H9 (cell line): ENCODE measurements around the gene SIGLEC9. TPM values are rescaled to one million over a fixed set of nuclear protein-coding genes. Genes with fewer than 3 reads are reported as not detected.

Experiments used
- DNase-seq: peaks from one replicate; pipeline ENCODE4 v3.0.0-alpha.2; 2017
- H2AFZ ChIP-seq: one replicate; pipeline ENCODE4 v1.6.1; 2013; ENCODE audit warnings: mild to moderate bottlenecking, low read length, control low read depth, moderate library complexity
- H2AK5ac ChIP-seq: 2 replicates; pipeline ENCODE4 v1.6.1; 2013; ENCODE audit warnings: low read length, control low read depth, mixed read lengths; ENCODE audit not compliant: insufficient read length
- H2BK120ac ChIP-seq: one replicate; pipeline ENCODE4 v1.6.1; 2013; ENCODE audit warnings: low read depth, mild to moderate bottlenecking, low read length, control low read depth, inconsistent platforms; ENCODE audit not compliant: poor library complexity, severe bottlenecking
- H2BK12ac ChIP-seq: 2 replicates; pipeline ENCODE4 v1.6.1; 2013; ENCODE audit warnings: low read length, control low read depth, mixed read lengths, low read depth; ENCODE audit not compliant: insufficient read length
- H2BK15ac ChIP-seq: 2 replicates; pipeline ENCODE4 v1.6.1; 2013; ENCODE audit warnings: low read depth, low read length, control low read depth
- H2BK20ac ChIP-seq: one replicate; pipeline ENCODE4 v1.6.1; 2013; ENCODE audit warnings: low read depth, mild to moderate bottlenecking, low read length, control low read depth, inconsistent platforms; ENCODE audit not compliant: poor library complexity, severe bottlenecking
- H2BK5ac ChIP-seq: 2 replicates; pipeline ENCODE4 v1.6.1; 2013; ENCODE audit warnings: low read length, control low read depth, mixed read lengths; ENCODE audit not compliant: insufficient read length
- H3K14ac ChIP-seq: 2 replicates; pipeline ENCODE4 v1.6.1; 2013; ENCODE audit warnings: low read length, control low read depth; ENCODE audit not compliant: insufficient read depth
- H3K18ac ChIP-seq: 2 replicates; pipeline ENCODE4 v1.6.1; 2013; ENCODE audit warnings: low read depth, mild to moderate bottlenecking, mixed read lengths, low read length, control low read depth; ENCODE audit not compliant: insufficient read length
- H3K23ac ChIP-seq: 2 replicates; pipeline ENCODE4 v1.6.1; 2013; ENCODE audit warnings: low read length, control low read depth, mixed read lengths, low read depth; ENCODE audit not compliant: insufficient read length
- H3K23me2 ChIP-seq: 2 replicates; pipeline ENCODE4 v1.6.1; 2013; ENCODE audit warnings: low read depth, mild to moderate bottlenecking, mixed read lengths, low read length, control low read depth; ENCODE audit not compliant: insufficient read length, poor library complexity, severe bottlenecking
- H3K27ac ChIP-seq: 2 replicates; pipeline ENCODE4 v1.5.1; 2013; ENCODE audit warnings: low read length, control low read depth, mixed read lengths, low read depth; ENCODE audit not compliant: insufficient read length
- H3K27me3 ChIP-seq: 2 replicates; pipeline ENCODE4 v1.6.1; 2013; ENCODE audit warnings: low read length, control low read depth, inconsistent platforms; ENCODE audit not compliant: insufficient read depth
- H3K4ac ChIP-seq: 2 replicates; pipeline ENCODE4 v1.6.1; 2013; ENCODE audit warnings: low read depth, mild to moderate bottlenecking, control low read depth, inconsistent platforms, low read length, moderate library complexity
- H3K4me1 ChIP-seq: 2 replicates; pipeline ENCODE4 v1.6.1; 2013; ENCODE audit warnings: low read length, control low read depth, inconsistent platforms; ENCODE audit not compliant: insufficient read depth
- H3K4me2 ChIP-seq: 2 replicates; pipeline ENCODE4 v1.6.1; 2013; ENCODE audit warnings: low read length, control low read depth, mixed read lengths; ENCODE audit not compliant: insufficient read length, insufficient read depth
- H3K56ac ChIP-seq: 2 replicates; pipeline ENCODE4 v1.6.1; 2013; ENCODE audit warnings: low read depth, mild to moderate bottlenecking, mixed read lengths, low read length, control low read depth; ENCODE audit not compliant: insufficient read length
- H3K79me1 ChIP-seq: 2 replicates; pipeline ENCODE4 v1.6.1; 2013; ENCODE audit warnings: low read depth, mild to moderate bottlenecking, moderate library complexity, low read length, control low read depth, inconsistent platforms; ENCODE audit not compliant: insufficient read depth, poor library complexity, severe bottlenecking
- H3K79me2 ChIP-seq: 2 replicates; pipeline ENCODE4 v1.6.1; 2013; ENCODE audit warnings: low read length, control low read depth, inconsistent platforms; ENCODE audit not compliant: insufficient read depth
- H3K9ac ChIP-seq: 2 replicates; pipeline ENCODE4 v1.6.1; 2013; ENCODE audit warnings: low read length, control low read depth, mixed read lengths; ENCODE audit not compliant: insufficient read length; ENCODE audit errors: extremely low read depth
- H3K9me3 ChIP-seq: one replicate; pipeline ENCODE4 v1.6.1; 2013; ENCODE audit warnings: low read depth, low read length, inconsistent platforms; ENCODE audit not compliant: control insufficient read depth
- H3T11ph ChIP-seq: one replicate; pipeline ENCODE4 v1.6.1; 2013; ENCODE audit warnings: mild to moderate bottlenecking, low read length, control low read depth, inconsistent platforms
- H4K20me1 ChIP-seq: one replicate; pipeline ENCODE4 v1.6.1; 2013; ENCODE audit not compliant: control insufficient read depth, insufficient read length, insufficient read depth
- H4K5ac ChIP-seq: 2 replicates; pipeline ENCODE4 v1.6.1; 2013; ENCODE audit warnings: low read depth, mild to moderate bottlenecking, mixed read lengths, low read length, control low read depth; ENCODE audit not compliant: insufficient read length
- H4K8ac ChIP-seq: replicated peaks from 2 replicates; pipeline ENCODE4 v1.6.1; 2013; ENCODE audit warnings: low read length, control low read depth, mixed read lengths, low read depth; ENCODE audit not compliant: insufficient read length
- H4K91ac ChIP-seq: 2 replicates; pipeline ENCODE4 v1.6.1; 2013; ENCODE audit warnings: low read depth, mild to moderate bottlenecking, moderate library complexity, mixed read lengths, low read length, control low read depth; ENCODE audit not compliant: insufficient read length
- H3K27ac Mint-ChIP-seq, 3 experiments: 2 replicates in 2 of 3; 3 replicates in 1 of 3; pipeline ENCODE4 v1.8.0; 2020 to 2021; ENCODE audit warnings: mixed read lengths in 3 of 3, mild to moderate bottlenecking in 1 of 3, moderate library complexity in 1 of 3
- H3K27me3 Mint-ChIP-seq: 2 replicates; pipeline ENCODE4 v1.8.0; 2021; ENCODE audit warnings: low read depth, mild to moderate bottlenecking, moderate library complexity, mixed read lengths
- H3K36me3 Mint-ChIP-seq, 3 experiments: 2 replicates in 2 of 3; 3 replicates in 1 of 3; pipeline ENCODE4 v1.8.0; 2020 to 2021; ENCODE audit warnings: low read depth in 3 of 3, mixed read lengths in 3 of 3; ENCODE audit not compliant: insufficient read depth in 1 of 3
- H3K4me1 Mint-ChIP-seq, 2 experiments: 2 replicates each; pipeline ENCODE4 v1.8.0; 2020; ENCODE audit warnings: mixed read lengths in 2 of 2
- H3K4me3 Mint-ChIP-seq, 2 experiments: 2 replicates in 1 of 2; 3 replicates in 1 of 2; pipeline ENCODE4 v1.8.0; 2020 to 2021; ENCODE audit warnings: mild to moderate bottlenecking in 2 of 2, mixed read lengths in 2 of 2, moderate library complexity in 1 of 2
- H3K9me3 Mint-ChIP-seq, 2 experiments: 2 replicates in 1 of 2; 3 replicates in 1 of 2; pipeline ENCODE4 v1.8.0; 2020; ENCODE audit warnings: mild to moderate bottlenecking in 2 of 2, mixed read lengths in 2 of 2, moderate library complexity in 1 of 2
- CTCF ChIP-seq: fragments of 200-600 bp; sonication (generic); conservative IDR thresholded peaks from 3 replicates; pipeline ENCODE4 v1.8.0; 2021; ENCODE audit warnings: antibody characterized with exemption, mild to moderate bottlenecking
- WGBS: extraction: QIAGEN DNeasy Blood & Tissue Kit; methylation state at CpG from one replicate; pipeline ENCODE4 v1.1.7; 2013; ENCODE audit warnings: missing lambda C conversion rate, low lambda C conversion rate, mixed read lengths; ENCODE audit not compliant: insufficient read length; ENCODE audit errors: extremely low coverage; 5-methylcytosine and 5-hydroxymethylcytosine counted together
- total RNA-seq: library from RNA; stranded (reverse); gene quantifications from 2 replicates; pipeline ENCODE4 v1.2.1, GENCODE V29; 2021

The SIGLEC9 gene
- total RNA-seq, 1 experiment from 2014 or later: not detected

- H2AFZ ChIP-seq: no peak overlapping the region
These were observed 7.3 kb downstream of the SIGLEC9 start for GRCh38 chr19:51131780-51132680.

More at GRCh38 chr19:51131780-51132680, 7.3 kb downstream of the SIGLEC9 start:
- no peak overlapping the region for H2BK15ac ChIP-seq
- H4K20me1 ChIP-seq: no peaks in the 10 kb centered on the region
- H3K27ac ChIP-seq: no peak overlapping the region
- no peak overlapping the region for H3K14ac ChIP-seq
- peaks cover 34% of the 10 kb centered on the region for H3K27me3 Mint-ChIP-seq
- no peak overlapping the region for H2BK120ac ChIP-seq
- no peak for DNase-seq
- no peak; the same call in 2 of the 3 replicates for TF ChIP-seq CTCF
- H3K4me2 ChIP-seq: no peak overlapping the region
- no peak overlapping the region for H3K9ac ChIP-seq
- no peak overlapping the region for H4K91ac ChIP-seq
- peak overlapping the region in 1 of 3 experiments; percentile 43; a peak in 1 of 7 replicates for H3K27ac Mint-ChIP-seq
- no peaks in the 10 kb centered on the region for H3K4me1 ChIP-seq
- no peaks in the 10 kb centered on the region for H3K9me3 Mint-ChIP-seq
- no peak overlapping the region for H3T11ph ChIP-seq
- H3K79me1 ChIP-seq: no peaks in the 10 kb centered on the region
- no peak overlapping the region for H3K4ac ChIP-seq
- H2AK5ac ChIP-seq: no peak overlapping the region
- no peak overlapping the region for H2BK20ac ChIP-seq
- H3K56ac ChIP-seq: no peak overlapping the region
- H2BK12ac ChIP-seq: no peak overlapping the region
- no peak overlapping the region for H3K23ac ChIP-seq
- H3K27me3 ChIP-seq: no peaks in the 10 kb centered on the region
- no peak overlapping the region for H4K5ac ChIP-seq
- H3K18ac ChIP-seq: no peak overlapping the region
- H3K79me2 ChIP-seq: no peaks in the 10 kb centered on the region
- H3K23me2 ChIP-seq: no peaks in the 10 kb centered on the region
- peaks cover 0 to 1% (median 0%) of the 10 kb centered on the region in 3 experiments; a peak in 1 of 7 replicates for H3K36me3 Mint-ChIP-seq
- no CpG with 5 or more reads among the region's 24 CpGs for WGBS
- no peak overlapping the region for H4K8ac ChIP-seq
- no peak overlapping the region for H2BK5ac ChIP-seq
- no peak overlapping the region for H3K4me3 Mint-ChIP-seq
- peaks cover 2 to 4% of the 10 kb centered on the region in 2 experiments for H3K4me1 Mint-ChIP-seq
- H3K9me3 ChIP-seq: no peaks in the 10 kb centered on the region
